Vagina (tissue), 2 donors: Measurements from ENCODE around the gene KRT75.

Experiments used
- POLR2A ChIP-seq, 2 donors: fragments of 450-650 bp; IDR thresholded peaks; one replicate each; pipeline ENCODE4 v1.6.1; 2017; ENCODE audit warnings: antibody characterized with exemption in 2 of 2, mild to moderate bottlenecking in 2 of 2, moderate library complexity in 2 of 2
- POLR2AphosphoS5 ChIP-seq, 2 donors: sonication (generic); formaldehyde crosslinking; IDR thresholded peaks; one replicate each; pipeline ENCODE4 v1.9.0; 2017; ENCODE audit warnings: antibody characterized with exemption in 2 of 2, mild to moderate bottlenecking in 2 of 2, low read depth in 1 of 2; ENCODE audit not compliant: insufficient read depth in 1 of 2
- TF ChIP-seq, protein P1 (sequence below), 3 experiments: fragments of 450-650 bp in 2 of 3; fragments of 200-600 bp in 1 of 3; sonication (generic) in 1 of 3; IDR thresholded peaks; one replicate each; pipeline ENCODE4 v1.5.1; 2017 to 2019; ENCODE audit warnings: antibody characterized with exemption in 3 of 3, mild to moderate bottlenecking in 2 of 3, moderate library complexity in 2 of 3

DNA sequence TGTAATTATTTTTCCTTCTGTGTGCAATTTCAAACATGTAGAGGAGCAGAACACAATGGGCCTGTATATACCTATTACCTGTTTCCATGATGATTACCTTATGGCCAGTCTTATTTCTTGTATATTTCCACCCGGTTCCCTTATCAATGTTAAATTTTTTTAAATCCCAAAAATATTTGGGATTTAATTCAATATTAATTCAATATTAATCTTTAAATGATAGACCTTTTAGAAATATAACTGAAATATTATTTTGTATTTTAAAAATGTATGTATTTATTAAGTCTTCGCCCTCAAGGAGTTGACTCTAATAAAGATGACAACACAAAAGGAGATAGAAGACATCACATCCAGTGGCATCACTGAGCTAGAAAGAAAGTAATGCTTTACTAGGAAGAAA, 40.0 kb upstream of the KRT75 start:
- TF ChIP-seq, protein P1, sequence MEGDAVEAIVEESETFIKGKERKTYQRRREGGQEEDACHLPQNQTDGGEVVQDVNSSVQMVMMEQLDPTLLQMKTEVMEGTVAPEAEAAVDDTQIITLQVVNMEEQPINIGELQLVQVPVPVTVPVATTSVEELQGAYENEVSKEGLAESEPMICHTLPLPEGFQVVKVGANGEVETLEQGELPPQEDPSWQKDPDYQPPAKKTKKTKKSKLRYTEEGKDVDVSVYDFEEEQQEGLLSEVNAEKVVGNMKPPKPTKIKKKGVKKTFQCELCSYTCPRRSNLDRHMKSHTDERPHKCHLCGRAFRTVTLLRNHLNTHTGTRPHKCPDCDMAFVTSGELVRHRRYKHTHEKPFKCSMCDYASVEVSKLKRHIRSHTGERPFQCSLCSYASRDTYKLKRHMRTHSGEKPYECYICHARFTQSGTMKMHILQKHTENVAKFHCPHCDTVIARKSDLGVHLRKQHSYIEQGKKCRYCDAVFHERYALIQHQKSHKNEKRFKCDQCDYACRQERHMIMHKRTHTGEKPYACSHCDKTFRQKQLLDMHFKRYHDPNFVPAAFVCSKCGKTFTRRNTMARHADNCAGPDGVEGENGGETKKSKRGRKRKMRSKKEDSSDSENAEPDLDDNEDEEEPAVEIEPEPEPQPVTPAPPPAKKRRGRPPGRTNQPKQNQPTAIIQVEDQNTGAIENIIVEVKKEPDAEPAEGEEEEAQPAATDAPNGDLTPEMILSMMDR (IDR thresholded peaks at IDR 0.05) = no peak
- TF ChIP-seq POLR2A (IDR thresholded peaks at IDR 0.05) (no peak), POLR2AphosphoS5 (IDR thresholded peaks at IDR 0.05; ENCODE audit: insufficient read depth in 1 of 2, low read depth in 1 of 2) (no peak)
